Activated CD4-positive, CD25-positive, alpha-beta regulatory T cell treated with anti-CD3 and anti-CD28 coated beads, Interleukin-2, amount 50 U/mL, for 72 hours (primary cell): Measurements from ENCODE around the gene RHO.
"Not testable (repeated sequence)": the region's sequence is repeated elsewhere in the genome, so short reads cannot be mapped to it uniquely, and the experiment has no call there.

ENCODE experiments used
- DNase-seq: peaks from one replicate; pipeline ENCODE4 v3.0.0; 2021

RHO gene

GRCh38 chr3:129528589-129529100 lies at the start of gene RHO:
TSS of gene RHO (plus strand) at chr3:129528639. CDS start at chr3:129528734, 95 bp downstream.
- no peak for DNase-seq

- not testable (repeated sequence) for DNase-seq
These were observed 47.1 kb upstream of the RHO start for GRCh38 chr3:129481225-129481765.

GRCh38 chr3:129481766-129482332 lies 46.6 kb upstream of the RHO start:
- peak; percentile 37 for DNase-seq

- DNase-seq, result no peak
These were observed 45.7 kb upstream of the RHO start for GRCh38 chr3:129482721-129483120.

GRCh38 chr3:129483870-129484269 lies 44.6 kb upstream of the RHO start:
- DNase-seq, result no peak

- DNase-seq, result not testable (repeated sequence)
These were observed 43.3 kb upstream of the RHO start for GRCh38 chr3:129485146-129485545.

- DNase-seq, result no peak
These were observed 42.4 kb upstream of the RHO start for GRCh38 chr3:129485721-129486663.

GRCh38 chr3:129486664-129487035 lies 41.8 kb upstream of the RHO start:
- no peak for DNase-seq

- DNase-seq, result no peak
These were observed 41.1 kb upstream of the RHO start for GRCh38 chr3:129487183-129487867.

GRCh38 chr3:129487868-129488335 lies 40.5 kb upstream of the RHO start:
- DNase-seq, result not testable (repeated sequence)

GRCh38 chr3:129489258-129489657 lies 39.2 kb upstream of the RHO start:
- not testable (repeated sequence) for DNase-seq

GRCh38 chr3:129490273-129490675 lies 38.2 kb upstream of the RHO start:
- peak; percentile 44 for DNase-seq

- not testable (repeated sequence) for DNase-seq
These were observed 37.4 kb upstream of the RHO start for GRCh38 chr3:129491077-129491476.

- DNase-seq, result no peak
These were observed 36.6 kb upstream of the RHO start for GRCh38 chr3:129491794-129492193.

- DNase-seq, result no peak
These were observed 35.7 kb upstream of the RHO start for GRCh38 chr3:129492691-129493090.

GRCh38 chr3:129493206-129493605 lies 35.2 kb upstream of the RHO start:
- DNase-seq, result no peak

- DNase-seq, result not testable (repeated sequence)
These were observed 33.9 kb upstream of the RHO start for GRCh38 chr3:129494499-129494898.

- DNase-seq, result not testable (repeated sequence)
These were observed 33.3 kb upstream of the RHO start for GRCh38 chr3:129495006-129495639.

GRCh38 chr3:129497876-129498275 lies 30.6 kb upstream of the RHO start:
- not testable (repeated sequence) for DNase-seq

- not testable (repeated sequence) for DNase-seq
These were observed 29.6 kb upstream of the RHO start for GRCh38 chr3:129498603-129499488.

- DNase-seq, result not testable (repeated sequence)
These were observed 28.7 kb upstream of the RHO start for GRCh38 chr3:129499604-129500333.
